ENCODE measurements around the gene FAM170A.

Gene FAM170A

DNA sequence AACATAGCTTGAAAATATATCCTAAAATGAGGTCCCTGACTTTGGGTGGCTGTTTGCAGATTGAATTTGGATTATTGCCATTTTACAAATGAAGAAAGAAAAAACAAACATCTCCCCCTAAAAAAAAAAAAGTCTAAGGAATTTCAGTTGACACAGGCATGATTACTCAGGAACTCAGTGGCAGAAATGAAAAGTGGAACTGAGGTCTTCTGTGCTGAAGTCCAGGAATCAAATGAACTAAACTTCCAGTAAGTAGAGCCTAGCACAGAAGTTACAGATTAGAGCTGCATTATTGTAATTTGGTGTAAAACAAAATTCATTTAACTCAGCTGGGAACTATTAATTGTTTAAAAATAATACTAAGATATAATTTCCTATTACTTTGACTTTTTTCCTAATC, 26.7 kb downstream of the FAM170A start:
- H3K27ac ChIP-seq = no peak overlapping the region
- no peak for DNase-seq (ENCODE audit: low spot score)
- ChIA-PET CTCF (interaction anchor here (0.6 kb wide), 1 partner anchor 90 kb away, joined by 4 read pairs; no protein-coding TSS in a partner anchor), POLR2A (ENCODE audit: low non-redundant PET) (no interaction called here)
- TF ChIP-seq, protein P1, sequence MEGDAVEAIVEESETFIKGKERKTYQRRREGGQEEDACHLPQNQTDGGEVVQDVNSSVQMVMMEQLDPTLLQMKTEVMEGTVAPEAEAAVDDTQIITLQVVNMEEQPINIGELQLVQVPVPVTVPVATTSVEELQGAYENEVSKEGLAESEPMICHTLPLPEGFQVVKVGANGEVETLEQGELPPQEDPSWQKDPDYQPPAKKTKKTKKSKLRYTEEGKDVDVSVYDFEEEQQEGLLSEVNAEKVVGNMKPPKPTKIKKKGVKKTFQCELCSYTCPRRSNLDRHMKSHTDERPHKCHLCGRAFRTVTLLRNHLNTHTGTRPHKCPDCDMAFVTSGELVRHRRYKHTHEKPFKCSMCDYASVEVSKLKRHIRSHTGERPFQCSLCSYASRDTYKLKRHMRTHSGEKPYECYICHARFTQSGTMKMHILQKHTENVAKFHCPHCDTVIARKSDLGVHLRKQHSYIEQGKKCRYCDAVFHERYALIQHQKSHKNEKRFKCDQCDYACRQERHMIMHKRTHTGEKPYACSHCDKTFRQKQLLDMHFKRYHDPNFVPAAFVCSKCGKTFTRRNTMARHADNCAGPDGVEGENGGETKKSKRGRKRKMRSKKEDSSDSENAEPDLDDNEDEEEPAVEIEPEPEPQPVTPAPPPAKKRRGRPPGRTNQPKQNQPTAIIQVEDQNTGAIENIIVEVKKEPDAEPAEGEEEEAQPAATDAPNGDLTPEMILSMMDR (conservative IDR thresholded peaks at IDR 0.05; ENCODE audit: low read depth) = no peak

DNA sequence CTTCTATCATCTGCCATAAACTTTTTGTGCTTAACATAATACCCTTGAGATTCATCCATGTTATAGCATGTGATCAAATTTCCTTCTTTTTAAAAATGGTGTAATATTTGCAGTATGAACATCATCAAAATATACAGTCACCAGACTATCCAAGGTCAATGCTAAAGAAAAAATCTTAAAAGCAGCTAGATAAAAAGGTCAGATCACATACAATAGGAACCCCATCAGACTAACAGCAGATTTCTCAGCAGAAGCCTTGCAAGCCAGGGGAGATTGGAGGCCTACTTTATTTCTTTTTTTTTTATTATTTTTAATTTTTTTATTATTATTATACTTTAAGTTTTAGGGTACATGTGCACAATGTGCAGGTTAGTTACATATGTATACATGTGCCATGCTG, 37.2 kb downstream of the FAM170A start:
- CTCF ChIA-PET = no interaction called here
- POLR2A ChIA-PET (ENCODE audit: low non-redundant PET) = no interaction called here
- TF ChIP-seq, protein P1 (conservative IDR thresholded peaks at IDR 0.05; ENCODE audit: low read depth) = no peak
- no peak overlapping the region for H3K27ac ChIP-seq
- DNase-seq (ENCODE audit: low spot score) = no peak

DNA sequence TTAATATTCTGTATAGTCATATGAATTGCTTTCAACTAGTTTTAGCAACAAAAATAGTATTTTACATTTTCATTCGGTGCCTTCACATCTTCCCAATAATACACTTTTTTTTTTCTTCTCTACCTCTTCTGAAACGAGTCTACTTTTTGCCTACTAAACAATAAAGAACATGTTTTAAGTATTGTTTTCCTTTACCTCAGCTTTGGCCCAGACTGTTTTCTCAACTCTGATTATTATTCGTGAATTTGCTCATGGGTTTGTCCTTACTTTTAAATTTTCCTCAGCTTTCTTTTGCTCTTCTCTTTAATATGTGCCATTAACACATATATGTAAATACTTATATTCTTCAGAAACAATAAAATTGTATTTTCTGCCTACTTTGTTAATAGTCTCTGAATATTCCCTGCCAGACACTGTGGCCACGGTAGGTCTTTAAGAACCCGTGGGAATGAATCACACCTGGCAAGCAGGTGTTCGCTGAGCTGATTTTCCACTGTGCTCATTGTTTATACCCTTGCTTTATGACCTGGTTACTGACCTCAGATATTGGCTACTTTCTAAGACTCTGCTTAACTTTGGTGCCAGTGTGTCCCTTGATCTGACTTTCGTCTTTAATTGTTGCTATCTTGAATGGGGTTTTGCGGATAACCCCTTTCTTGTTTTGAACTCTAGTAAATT, 49.1 kb downstream of the FAM170A start:
- DNase-seq (ENCODE audit: low spot score) = no peak
- TF ChIP-seq, protein P1 (conservative IDR thresholded peaks at IDR 0.05; ENCODE audit: low read depth) = no peak
- ChIA-PET CTCF (no interaction called here), POLR2A (ENCODE audit: low non-redundant PET) (no interaction called here)
- no peak overlapping the region for H3K27ac ChIP-seq

DNA sequence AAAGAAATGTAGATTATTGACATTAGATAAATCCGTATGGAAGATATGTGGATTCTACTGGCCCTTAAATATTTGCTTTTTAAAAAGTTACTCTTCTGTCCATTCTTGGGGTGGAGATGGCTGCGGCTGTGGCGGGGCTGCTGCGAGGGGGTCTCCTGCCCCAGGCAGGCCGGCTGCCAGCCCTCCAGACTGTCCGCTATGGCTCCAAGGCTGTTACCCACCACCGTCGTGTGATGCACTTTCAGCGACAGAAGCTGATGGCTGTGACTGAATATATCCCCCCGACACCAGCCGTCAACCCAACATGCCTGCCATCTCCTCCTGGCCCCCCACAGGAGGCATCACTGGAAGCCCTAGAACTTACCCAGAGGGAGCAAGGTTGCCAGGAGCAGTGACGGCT, 50.7 kb downstream of the FAM170A start:
- ChIA-PET CTCF (no interaction called here), POLR2A (ENCODE audit: low non-redundant PET) (no interaction called here)
- no peak overlapping the region for H3K27ac ChIP-seq
- TF ChIP-seq, protein P1 (conservative IDR thresholded peaks at IDR 0.05; ENCODE audit: low read depth) = no peak
- DNase-seq (ENCODE audit: low spot score) = no peak

DNA sequence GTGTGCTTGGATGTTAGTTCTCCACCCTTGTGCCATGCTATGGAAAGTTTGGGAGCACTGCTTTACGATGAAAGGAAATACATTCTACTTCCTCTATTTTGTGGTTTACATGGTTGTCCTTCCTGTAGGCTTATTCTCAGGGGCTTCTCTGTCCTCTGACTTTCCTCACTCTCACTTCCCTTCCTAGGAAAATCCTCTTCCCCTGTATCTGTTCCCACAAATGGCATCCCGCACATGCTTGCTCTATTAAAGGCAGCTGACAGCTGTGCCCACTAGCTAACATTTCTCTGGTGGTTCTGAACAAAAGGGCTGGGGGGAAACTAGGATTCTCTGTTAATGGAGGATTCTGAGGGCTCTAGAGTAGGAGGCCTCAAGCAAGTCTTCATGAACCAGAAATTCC, 52.4 kb downstream of the FAM170A start:
- DNase-seq (ENCODE audit: low spot score) = no peak
- CTCF ChIA-PET = no interaction called here

DNA sequence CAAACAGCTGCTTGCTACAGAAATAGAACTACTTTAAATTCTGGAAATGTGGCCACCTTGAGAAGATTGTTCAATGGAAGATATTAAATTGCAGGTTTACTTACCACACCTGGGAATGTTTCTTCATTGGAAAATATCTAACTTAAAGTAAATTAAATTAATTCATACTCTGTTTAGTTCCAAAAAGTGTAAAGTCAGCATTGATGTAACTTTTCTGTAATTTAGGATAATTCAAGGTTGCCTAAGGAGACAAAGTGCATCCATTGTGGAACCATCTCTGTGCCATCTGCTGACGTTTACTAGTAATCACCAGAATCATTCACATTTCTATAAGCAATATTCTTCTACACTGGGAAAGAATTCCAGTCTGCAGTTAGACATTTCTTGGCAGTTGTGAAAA, 53.0 kb downstream of the FAM170A start:
- CTCF ChIA-PET = no interaction called here

More for the DNA sequence above, 52.4 kb downstream of the FAM170A start:
- H3K27ac ChIP-seq = no peak overlapping the region
- POLR2A ChIA-PET (ENCODE audit: low non-redundant PET) = no interaction called here
- TF ChIP-seq, protein P1 (conservative IDR thresholded peaks at IDR 0.05; ENCODE audit: low read depth) = no peak

More for the DNA sequence above, 53.0 kb downstream of the FAM170A start:
- H3K27ac ChIP-seq = no peak overlapping the region
- no peak for DNase-seq (ENCODE audit: low spot score)
- TF ChIP-seq, protein P1 (conservative IDR thresholded peaks at IDR 0.05; ENCODE audit: low read depth) = no peak
- POLR2A ChIA-PET (ENCODE audit: low non-redundant PET) = no interaction called here

Measured in RWPE1 (cell line).